Right renal cortex interstitium (tissue), 3 donors: ENCODE results near the gene APC2. TPM values are rescaled to one million over a fixed set of nuclear protein-coding genes. Genes with fewer than 3 reads are reported as not detected.
"Not testable (repeated sequence)": the region's sequence is repeated elsewhere in the genome, so short reads cannot be mapped to it uniquely, and the experiment has no call there.

ENCODE experiments used
- DNase-seq, 3 donors: peaks; one replicate each; pipeline ENCODE4 v3.0.0-alpha.2; 2013; ENCODE audit warnings: low read depth in 3 of 3, low spot score in 2 of 3
- polyA plus RNA-seq, 3 donors: library from polyadenylated mRNA; unstranded; fragments of 120-200 nt; gene quantifications; one replicate each; pipeline ENCODE4 v1.2.1, GENCODE V29; 2013; ENCODE audit not compliant: insufficient read length in 3 of 3

The APC2 gene
- polyA plus RNA-seq, 3 donors = 0.86 to 1.1 (median 1.0) TPM

DNA sequence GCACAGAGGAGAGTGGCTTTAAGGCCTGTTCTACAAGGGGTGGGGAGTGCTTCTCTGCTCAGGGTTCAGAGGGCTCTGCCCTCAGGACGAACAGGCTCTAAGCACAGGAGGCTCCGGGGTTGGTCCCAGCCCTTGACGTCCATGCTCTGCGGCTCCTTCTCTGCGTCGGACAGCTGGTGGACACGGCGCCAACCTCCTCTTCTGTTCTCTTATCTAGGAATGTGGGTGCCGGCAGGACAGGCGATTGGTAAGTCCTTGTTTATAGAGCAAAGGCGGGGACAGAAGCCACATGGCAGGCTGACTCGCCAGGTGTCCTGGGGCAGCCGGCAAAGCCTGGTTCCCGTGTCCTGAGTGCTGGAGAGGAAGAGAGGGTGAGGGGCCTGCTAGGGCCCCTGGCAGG is 20.2 kb upstream of the APC2 start:
- no peak for DNase-seq

DNA sequence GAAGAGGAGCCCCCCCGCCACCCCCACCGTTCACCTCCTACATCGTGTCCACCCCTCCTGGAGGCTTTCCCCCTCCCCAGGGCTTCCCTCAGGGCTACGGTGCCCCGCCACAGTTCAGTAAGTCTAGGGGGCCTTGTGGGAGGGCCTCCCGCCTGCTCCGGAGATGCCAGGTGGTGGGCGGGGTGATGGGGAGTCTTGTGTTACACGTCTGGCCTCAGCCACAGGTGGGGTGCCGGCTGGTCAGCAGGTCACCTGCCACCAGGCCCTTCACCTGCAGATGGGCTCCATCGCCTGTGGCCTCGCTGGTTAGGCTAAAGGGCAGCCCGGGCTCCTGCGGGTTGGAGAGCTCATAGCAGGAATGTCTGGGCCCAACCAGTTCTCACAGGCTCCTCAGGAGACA is 19.7 kb upstream of the APC2 start:
- DNase-seq = no peak

DNA sequence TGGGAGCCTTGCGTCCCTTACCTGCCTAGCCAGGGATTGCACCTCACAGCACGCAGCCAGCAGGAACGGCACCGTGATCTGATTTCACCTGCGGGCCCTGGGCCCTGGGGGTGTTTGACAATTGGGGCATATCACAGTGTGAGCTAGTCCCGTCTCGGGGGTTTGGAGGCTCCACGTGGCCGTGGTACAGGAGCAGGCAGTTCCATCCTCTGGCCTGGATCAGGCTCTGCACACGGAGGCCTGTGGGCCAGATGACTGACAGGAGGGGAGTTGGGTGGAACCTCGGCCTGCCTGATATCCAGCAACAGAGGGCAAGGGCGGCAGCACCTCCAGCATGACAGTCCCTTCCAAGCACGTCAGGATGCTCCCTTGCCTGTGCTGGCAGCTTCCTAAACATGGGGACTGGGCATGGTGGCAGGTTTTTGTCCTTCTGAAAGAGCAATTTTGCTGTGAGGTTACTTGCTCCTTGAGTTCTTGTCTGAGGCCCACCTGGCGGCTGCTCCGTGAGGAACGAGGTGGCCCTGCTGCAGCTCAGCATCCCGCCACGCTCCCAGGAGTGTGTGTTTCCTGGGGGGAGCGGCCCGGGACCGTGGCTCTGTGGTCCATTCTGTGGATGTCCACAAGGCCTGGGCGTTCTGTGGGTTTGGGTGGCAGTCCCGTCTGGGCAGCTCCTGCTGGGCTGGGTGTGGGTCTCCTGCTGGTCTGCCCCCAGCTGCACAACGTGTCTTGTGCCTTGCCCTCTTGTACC is 18.0 kb upstream of the APC2 start:
- no peak for DNase-seq

DNA sequence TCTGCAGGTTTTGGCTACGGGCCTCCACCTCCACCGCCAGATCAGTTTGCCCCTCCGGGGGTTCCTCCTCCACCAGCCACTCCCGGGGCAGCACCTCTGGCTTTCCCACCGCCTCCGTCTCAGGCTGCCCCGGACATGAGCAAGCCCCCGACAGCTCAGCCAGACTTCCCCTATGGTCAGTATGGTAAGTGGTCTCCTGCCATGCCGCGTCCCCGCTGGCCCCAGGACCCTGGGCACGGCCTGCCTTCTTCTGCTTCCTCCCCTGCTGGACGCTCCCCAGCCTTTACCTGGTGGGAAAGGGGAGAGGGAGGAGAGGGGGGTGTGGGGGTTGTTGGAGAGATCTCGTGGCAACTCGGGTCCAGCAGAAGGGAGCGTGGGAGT is 17.4 kb upstream of the APC2 start:
- no peak for DNase-seq

- DNase-seq = no peak
Measured at GRCh38 chr19:1433119-1434039, 16.5 kb upstream of the APC2 start.

- DNase-seq = no peak
Measured at GRCh38 chr19:1434040-1434366, 15.9 kb upstream of the APC2 start.

DNA sequence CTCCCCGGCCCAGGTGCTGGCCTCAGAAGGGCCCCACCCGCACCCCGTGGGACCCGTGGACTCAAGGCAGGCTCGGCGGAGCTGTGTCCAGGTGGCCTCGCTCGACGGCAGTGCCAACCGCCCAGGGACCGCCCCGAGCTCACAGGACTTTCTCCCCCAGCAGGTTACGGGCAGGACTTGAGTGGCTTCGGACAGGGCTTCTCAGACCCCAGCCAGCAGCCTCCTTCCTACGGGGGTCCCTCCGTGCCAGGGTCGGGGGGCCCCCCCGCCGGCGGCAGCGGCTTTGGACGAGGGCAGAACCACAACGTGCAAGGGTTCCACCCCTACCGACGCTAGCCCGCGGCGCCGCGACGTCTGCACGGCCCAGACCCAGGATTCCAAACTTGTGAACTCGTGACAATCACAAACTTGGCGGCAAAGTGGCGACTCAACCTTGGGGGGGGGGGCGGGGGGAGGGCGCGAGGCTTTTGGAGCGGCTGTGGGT is 15.3 kb upstream of the APC2 start:
- no peak for DNase-seq

GRCh38 chr19:1435378-1435989 is 14.4 kb upstream of the APC2 start:
- no peak for DNase-seq

GRCh38 chr19:1437609-1438008 is 12.3 kb upstream of the APC2 start:
- no peak for DNase-seq

DNA sequence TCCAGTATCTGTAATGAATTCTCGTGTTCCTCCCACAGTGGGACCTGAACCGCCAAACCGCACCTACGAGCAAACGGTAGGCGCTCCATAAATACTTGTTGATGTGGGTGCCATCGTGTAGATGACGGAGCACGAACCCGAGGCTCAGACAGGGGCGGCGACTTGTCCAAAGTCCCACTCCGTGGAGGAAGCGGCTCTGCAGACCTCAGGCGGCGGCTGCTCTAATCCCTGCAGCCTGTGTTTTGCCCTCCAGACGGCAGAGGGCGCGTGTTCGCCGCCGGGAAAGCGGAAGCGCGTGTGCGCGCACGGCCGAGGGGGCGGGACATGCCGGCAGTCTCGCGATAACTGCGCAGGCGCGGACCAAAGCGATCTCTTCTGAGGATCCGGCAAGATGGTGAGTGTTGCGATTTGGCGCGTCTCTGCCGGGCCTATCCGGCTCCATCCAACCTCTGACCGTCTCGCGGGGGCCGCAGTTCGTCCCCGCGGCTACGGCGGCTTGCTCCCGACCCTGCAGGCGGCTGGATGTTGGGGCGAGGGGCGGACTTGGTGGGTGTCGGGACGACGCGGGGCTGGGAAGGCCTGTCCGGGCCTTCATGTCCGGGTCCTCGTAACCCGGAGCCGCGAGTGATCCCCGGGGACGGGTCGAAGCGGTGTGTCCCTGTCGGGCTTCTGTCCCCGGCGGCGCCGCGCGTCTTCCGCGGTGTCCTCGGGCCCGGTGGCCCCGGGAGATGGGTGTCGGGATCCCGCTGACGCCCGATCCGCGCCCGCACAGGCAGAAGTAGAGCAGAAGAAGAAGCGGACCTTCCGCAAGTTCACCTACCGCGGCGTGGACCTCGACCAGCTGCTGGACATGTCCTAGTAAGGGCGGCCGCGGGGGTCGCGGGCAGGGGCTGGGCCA is 11.6 kb upstream of the APC2 start, which contains the start of gene RPS15:
Gene RPS15 (plus strand): TSS at position 362 of the 898 bp plus-strand sequence. CDS start 30 bp downstream, at position 392.
- DNase-seq = peak; percentile 91 to 94 (median 93)

DNA sequence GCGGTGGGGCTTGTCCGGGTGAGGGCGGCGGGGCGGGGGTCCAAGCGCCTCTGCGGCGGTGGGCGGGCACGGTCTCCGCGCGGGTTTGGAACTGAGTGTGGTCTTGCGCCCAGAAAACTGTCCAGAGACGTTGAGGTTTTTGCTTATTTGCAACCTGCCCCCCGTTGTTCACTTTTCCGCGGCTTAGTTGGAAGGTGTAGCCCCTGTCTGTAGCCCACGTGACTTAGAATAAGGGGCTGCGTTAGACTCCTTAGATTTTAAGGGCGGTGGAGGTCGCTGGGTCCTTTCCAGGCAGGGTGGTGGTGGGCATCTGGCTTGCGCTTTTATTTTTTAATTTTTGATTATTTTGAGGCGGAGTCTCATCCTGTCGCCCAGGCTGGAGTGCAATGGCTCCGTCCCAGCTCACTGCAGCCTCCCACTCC is 11.0 kb upstream of the APC2 start:
- no peak for DNase-seq

- not testable (repeated sequence) for DNase-seq
Measured at GRCh38 chr19:1439525-1440417, 10.2 kb upstream of the APC2 start.

- no peak for DNase-seq
Measured at GRCh38 chr19:1440418-1440801, 9.5 kb upstream of the APC2 start.

GRCh38 chr19:1441022-1441426 is 8.9 kb upstream of the APC2 start:
- DNase-seq = no peak

GRCh38 chr19:1441677-1442438 is 8.1 kb upstream of the APC2 start:
- DNase-seq = no peak

DNA sequence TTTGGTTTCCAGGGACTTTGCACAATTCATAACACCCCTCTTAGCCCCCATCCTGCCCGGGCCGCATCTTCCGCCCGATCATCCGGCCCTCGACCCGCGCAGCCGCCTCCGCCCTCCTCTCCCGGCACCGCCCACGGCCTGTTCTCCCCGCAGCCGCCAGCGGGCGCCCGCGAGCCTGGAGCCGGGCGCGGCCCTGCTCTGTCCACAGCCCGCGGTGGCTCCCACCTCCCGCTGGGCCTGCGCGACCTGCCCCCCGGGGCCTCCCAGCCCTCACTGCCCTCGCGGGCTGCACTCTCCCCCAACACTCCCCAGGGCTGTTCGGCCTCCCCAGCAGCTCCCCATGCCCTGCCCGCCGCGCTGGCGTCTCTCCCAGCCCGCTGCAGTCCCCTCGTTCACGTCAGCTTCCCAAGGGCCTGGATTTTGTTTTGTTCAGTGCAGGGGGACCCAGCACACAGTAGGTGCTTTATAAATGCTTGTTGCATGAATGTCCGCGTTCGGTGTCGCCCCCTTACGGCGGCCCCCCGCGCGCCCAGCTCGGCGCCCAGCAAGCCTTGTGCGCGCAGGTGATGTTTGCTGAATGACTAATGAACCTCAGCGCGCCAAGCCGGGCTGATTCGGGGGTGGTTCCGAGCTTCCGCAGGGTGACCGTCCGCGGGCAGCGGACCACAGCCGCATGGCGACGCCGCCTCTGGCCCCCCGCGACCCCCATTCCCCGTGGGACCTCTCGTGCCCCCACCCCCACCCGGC is 4.6 kb upstream of the APC2 start:
- no peak for DNase-seq

- DNase-seq = no peak
Measured at GRCh38 chr19:1445932-1446712, 3.8 kb upstream of the APC2 start.
